Measurements from ENCODE around the gene CASZ1.

Gene CASZ1

GRCh38 chr1:10659646-10660540 lies 136.6 kb downstream of the CASZ1 start:
- H3K4ac ChIP-seq (ENCODE audit: low read depth in 1 of 2, low read length in 2 of 2), result no peak overlapping the region
- H2BK15ac ChIP-seq (ENCODE audit: low read depth, poor library complexity, severe bottlenecking), result no peak overlapping the region
- no peak overlapping the region for H2AK5ac ChIP-seq (ENCODE audit: low read length, severe bottlenecking)
- H3K14ac ChIP-seq (ENCODE audit: low read length in 2 of 2), result no peak overlapping the region
- H2BK120ac ChIP-seq (ENCODE audit: low read depth, low read length), result no peak overlapping the region
- no peak overlapping the region for H3K23ac ChIP-seq (ENCODE audit: low read length in 2 of 2)
- no peak overlapping the region for H3K9ac ChIP-seq (ENCODE audit: low read length)
- H3K4me3 ChIP-seq (ENCODE audit: insufficient read depth in 1 of 2, low read depth in 1 of 2, low read length in 2 of 2), result no peak overlapping the region
- H4K91ac ChIP-seq (ENCODE audit: low read length), result peak overlapping the region; percentile 37
- DNase-seq, result no peak
- H3K27ac ChIP-seq (ENCODE audit: low read length, poor library complexity, severe bottlenecking), result no peak overlapping the region
- no peak overlapping the region for H2AFZ ChIP-seq (ENCODE audit: low read depth, low read length)
- H3K18ac ChIP-seq (ENCODE audit: low read depth in 1 of 2, low read length in 2 of 2), result no peak overlapping the region
- no peaks in the 10 kb centered on the region for H3K9me3 ChIP-seq (ENCODE audit: control insufficient read depth, low read length)
- peaks cover 17% of the 10 kb centered on the region for H3K4me1 ChIP-seq (ENCODE audit: control insufficient read depth, insufficient read depth, low read depth, low read length)
- H2BK5ac ChIP-seq (ENCODE audit: low read depth, low read length, poor library complexity, severe bottlenecking), result no peak overlapping the region
- H3K79me1 ChIP-seq (replicated peaks; ENCODE audit: low read length, poor library complexity, severe bottlenecking), result no peaks in the 10 kb centered on the region
- peaks cover 0 to 6% of the 10 kb centered on the region in 2 experiments for H3K36me3 ChIP-seq (ENCODE audit: control insufficient read depth in 1 of 2, insufficient read depth in 2 of 2, low read depth in 1 of 2, low read length in 2 of 2)
- no peak overlapping the region for H2BK12ac ChIP-seq (ENCODE audit: low read length in 2 of 2)
- peaks cover 7 to 68% of the 10 kb centered on the region in 2 experiments for H3K27me3 ChIP-seq (ENCODE audit: control insufficient read depth in 1 of 2, insufficient read depth in 1 of 2, low read length in 2 of 2)
- H3K4me2 ChIP-seq (ENCODE audit: low read length, poor library complexity, severe bottlenecking), result no peak overlapping the region
- no peak overlapping the region for H4K8ac ChIP-seq (ENCODE audit: low read length)
- 94% methylated on average over 52 of the region's 52 CpGs for WGBS

GRCh38 chr1:10659218-10659617 lies 137.2 kb downstream of the CASZ1 start:
- peaks cover 5 to 70% of the 10 kb centered on the region in 2 experiments for H3K27me3 ChIP-seq (ENCODE audit: control insufficient read depth in 1 of 2, insufficient read depth in 1 of 2, low read length in 2 of 2)
- peaks cover 14% of the 10 kb centered on the region for H3K4me1 ChIP-seq (ENCODE audit: control insufficient read depth, insufficient read depth, low read depth, low read length)
- no peak overlapping the region for H3K4ac ChIP-seq (ENCODE audit: low read depth in 1 of 2, low read length in 2 of 2)
- no peak for DNase-seq
- H3K4me2 ChIP-seq (ENCODE audit: low read length, poor library complexity, severe bottlenecking), result no peak overlapping the region
- no peak overlapping the region for H3K14ac ChIP-seq (ENCODE audit: low read length in 2 of 2)
- H3K79me1 ChIP-seq (replicated peaks; ENCODE audit: low read length, poor library complexity, severe bottlenecking), result no peaks in the 10 kb centered on the region
- no peak overlapping the region for H2BK120ac ChIP-seq (ENCODE audit: low read depth, low read length)
- H2BK15ac ChIP-seq (ENCODE audit: low read depth, poor library complexity, severe bottlenecking), result no peak overlapping the region
- H3K27ac ChIP-seq (ENCODE audit: low read length, poor library complexity, severe bottlenecking), result no peak overlapping the region
- no peak overlapping the region for H4K8ac ChIP-seq (ENCODE audit: low read length)
- H3K36me3 ChIP-seq (ENCODE audit: control insufficient read depth in 1 of 2, insufficient read depth in 2 of 2, low read depth in 1 of 2, low read length in 2 of 2), result peaks cover 0 to 6% of the 10 kb centered on the region in 2 experiments
- H3K4me3 ChIP-seq (ENCODE audit: insufficient read depth in 1 of 2, low read depth in 1 of 2, low read length in 2 of 2), result no peak overlapping the region
- H4K91ac ChIP-seq (ENCODE audit: low read length), result peak overlapping the region; percentile 37
- no peak overlapping the region for H3K9ac ChIP-seq (ENCODE audit: low read length)
- no peak overlapping the region for H2BK5ac ChIP-seq (ENCODE audit: low read depth, low read length, poor library complexity, severe bottlenecking)
- H3K9me3 ChIP-seq (ENCODE audit: control insufficient read depth, low read length), result no peaks in the 10 kb centered on the region
- H3K23ac ChIP-seq (ENCODE audit: low read length in 2 of 2), result no peak overlapping the region
- 94% methylated on average over 18 of the region's 18 CpGs for WGBS
- H3K18ac ChIP-seq (ENCODE audit: low read depth in 1 of 2, low read length in 2 of 2), result no peak overlapping the region
- no peak overlapping the region for H2AFZ ChIP-seq (ENCODE audit: low read depth, low read length)
- no peak overlapping the region for H2AK5ac ChIP-seq (ENCODE audit: low read length, severe bottlenecking)
- no peak overlapping the region for H2BK12ac ChIP-seq (ENCODE audit: low read length in 2 of 2)

GRCh38 chr1:10658396-10659066 lies 137.9 kb downstream of the CASZ1 start:
- Histone ChIP-seq H4K91ac (ENCODE audit: low read length) (no peak overlapping the region), H2BK15ac (ENCODE audit: low read depth, poor library complexity, severe bottlenecking) (no peak overlapping the region), H2BK5ac (ENCODE audit: low read depth, low read length, poor library complexity, severe bottlenecking) (no peak overlapping the region), H3K36me3 (ENCODE audit: control insufficient read depth in 1 of 2, insufficient read depth in 2 of 2, low read depth in 1 of 2, low read length in 2 of 2) (peaks cover 0 to 6% of the 10 kb centered on the region in 2 experiments), H3K79me1 (replicated peaks; ENCODE audit: low read length, poor library complexity, severe bottlenecking) (no peaks in the 10 kb centered on the region), H2BK12ac (ENCODE audit: low read length in 2 of 2) (no peak overlapping the region), H3K27me3 (ENCODE audit: control insufficient read depth in 1 of 2, insufficient read depth in 1 of 2, low read length in 2 of 2) (peaks cover 4 to 71% of the 10 kb centered on the region in 2 experiments), H2AFZ (ENCODE audit: low read depth, low read length) (no peak overlapping the region), H3K9ac (ENCODE audit: low read length) (no peak overlapping the region), H3K4ac (ENCODE audit: low read depth in 1 of 2, low read length in 2 of 2) (no peak overlapping the region), H3K27ac (ENCODE audit: low read length, poor library complexity, severe bottlenecking) (no peak overlapping the region), H3K4me3 (ENCODE audit: insufficient read depth in 1 of 2, low read depth in 1 of 2, low read length in 2 of 2) (no peak overlapping the region), H3K18ac (ENCODE audit: low read depth in 1 of 2, low read length in 2 of 2) (peak overlapping the region in 1 of 2 experiments; percentile 49), H2AK5ac (ENCODE audit: low read length, severe bottlenecking) (no peak overlapping the region), H4K8ac (ENCODE audit: low read length) (no peak overlapping the region), H2BK120ac (ENCODE audit: low read depth, low read length) (no peak overlapping the region), H3K9me3 (ENCODE audit: control insufficient read depth, low read length) (no peaks in the 10 kb centered on the region), H3K23ac (ENCODE audit: low read length in 2 of 2) (no peak overlapping the region), H3K4me2 (ENCODE audit: low read length, poor library complexity, severe bottlenecking) (no peak overlapping the region), H3K4me1 (ENCODE audit: control insufficient read depth, insufficient read depth, low read depth, low read length) (peaks cover 8% of the 10 kb centered on the region), H3K14ac (ENCODE audit: low read length in 2 of 2) (no peak overlapping the region)
- DNase-seq, result no peak
- 81% methylated on average over 19 of the region's 19 CpGs for WGBS

Data from mesenchymal stem cell (in vitro differentiated cells and primary cell).